Thyroid gland (tissue), 4 donors: ENCODE measurements around the gene DNAJC16.
"Not testable (repeated sequence)": the region's sequence is repeated elsewhere in the genome, so short reads cannot be mapped to it uniquely, and the experiment has no call there.

Experiments used
- POLR2A ChIP-seq, 2 donors: fragments of 450-650 bp; IDR thresholded peaks; one replicate each; pipeline ENCODE4 v1.6.1; 2017; ENCODE audit warnings: antibody characterized with exemption in 2 of 2, mild to moderate bottlenecking in 2 of 2, moderate library complexity in 1 of 2
- TF ChIP-seq, protein P1 (sequence below), 6 experiments: fragments of 200-600 bp in 3 of 6; fragments of 450-650 bp in 3 of 6; sonication (generic) in 3 of 6; IDR thresholded peaks; one replicate each; pipeline ENCODE4 v1.5.1; 2016 to 2019; ENCODE audit warnings: antibody characterized with exemption in 6 of 6, mild to moderate bottlenecking in 2 of 6, inconsistent platforms in 1 of 6, moderate library complexity in 1 of 6

DNA sequence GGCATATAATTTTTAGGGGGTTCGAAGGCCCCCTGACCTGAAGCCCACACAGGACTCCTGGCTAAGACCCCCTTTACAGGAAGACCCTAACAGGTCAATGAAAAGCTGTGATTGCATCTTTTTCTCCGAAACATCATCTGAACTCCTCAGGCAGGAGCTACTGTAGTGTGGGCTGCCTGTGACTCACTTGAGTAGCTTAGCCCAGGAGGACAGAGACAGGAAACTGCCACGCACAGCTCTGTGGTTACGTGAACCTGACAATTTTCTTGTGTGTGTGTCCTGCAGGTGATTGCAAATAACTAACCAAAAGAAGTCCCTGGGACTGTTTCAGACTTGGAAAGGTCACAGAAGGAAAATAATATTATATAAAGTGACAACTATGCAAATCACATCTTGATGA is 35.6 kb upstream of the DNAJC16 start:
- TF ChIP-seq, protein P1, sequence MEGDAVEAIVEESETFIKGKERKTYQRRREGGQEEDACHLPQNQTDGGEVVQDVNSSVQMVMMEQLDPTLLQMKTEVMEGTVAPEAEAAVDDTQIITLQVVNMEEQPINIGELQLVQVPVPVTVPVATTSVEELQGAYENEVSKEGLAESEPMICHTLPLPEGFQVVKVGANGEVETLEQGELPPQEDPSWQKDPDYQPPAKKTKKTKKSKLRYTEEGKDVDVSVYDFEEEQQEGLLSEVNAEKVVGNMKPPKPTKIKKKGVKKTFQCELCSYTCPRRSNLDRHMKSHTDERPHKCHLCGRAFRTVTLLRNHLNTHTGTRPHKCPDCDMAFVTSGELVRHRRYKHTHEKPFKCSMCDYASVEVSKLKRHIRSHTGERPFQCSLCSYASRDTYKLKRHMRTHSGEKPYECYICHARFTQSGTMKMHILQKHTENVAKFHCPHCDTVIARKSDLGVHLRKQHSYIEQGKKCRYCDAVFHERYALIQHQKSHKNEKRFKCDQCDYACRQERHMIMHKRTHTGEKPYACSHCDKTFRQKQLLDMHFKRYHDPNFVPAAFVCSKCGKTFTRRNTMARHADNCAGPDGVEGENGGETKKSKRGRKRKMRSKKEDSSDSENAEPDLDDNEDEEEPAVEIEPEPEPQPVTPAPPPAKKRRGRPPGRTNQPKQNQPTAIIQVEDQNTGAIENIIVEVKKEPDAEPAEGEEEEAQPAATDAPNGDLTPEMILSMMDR (IDR thresholded peaks at IDR 0.05) = not testable (repeated sequence)
- TF ChIP-seq POLR2A (IDR thresholded peaks at IDR 0.05) = not testable (repeated sequence)
